GM18498 (cell line): ENCODE measurements around the gene OBSCN.

Experiments
- ATAC-seq: cut with Tn5 transposase; IDR thresholded peaks from one replicate; pipeline ENCODE4 v1.9.1; 2021; ENCODE audit warnings: mild to moderate bottlenecking, moderate library complexity; ENCODE audit not compliant: unreplicated experiment

Gene OBSCN

GRCh38 chr1:228374711-228375577 is 167.1 kb downstream of the OBSCN start:
- no peak for ATAC-seq

DNA sequence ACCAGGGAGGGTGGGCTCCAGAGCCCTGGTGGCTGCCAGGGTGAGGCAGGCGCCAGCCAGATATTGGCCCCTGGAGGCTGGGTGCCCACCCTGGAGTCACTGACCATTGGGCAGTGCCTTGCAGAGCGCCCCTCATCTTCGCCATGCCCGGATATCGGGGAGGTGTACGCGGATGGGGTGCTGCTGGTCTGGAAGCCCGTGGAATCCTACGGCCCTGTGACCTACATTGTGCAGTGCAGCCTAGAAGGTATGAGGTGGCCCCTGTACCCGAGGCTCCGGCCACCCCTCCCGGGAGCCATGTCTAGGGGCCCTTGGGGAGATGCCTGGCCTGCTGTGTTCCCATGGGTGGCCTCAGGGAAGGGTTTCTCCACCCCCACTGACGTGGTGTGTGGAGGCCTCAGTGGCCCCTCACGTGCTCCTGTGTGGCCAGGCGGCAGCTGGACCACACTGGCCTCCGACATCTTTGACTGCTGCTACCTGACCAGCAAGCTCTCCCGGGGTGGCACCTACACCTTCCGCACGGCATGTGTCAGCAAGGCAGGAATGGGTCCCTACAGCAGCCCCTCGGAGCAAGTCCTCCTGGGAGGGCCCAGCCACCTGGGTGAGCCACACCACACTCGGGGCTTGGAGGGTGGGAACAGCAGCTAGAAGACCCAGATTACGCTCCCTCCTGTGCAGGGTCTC is 167.9 kb downstream of the OBSCN start:
- ATAC-seq = no peak

DNA sequence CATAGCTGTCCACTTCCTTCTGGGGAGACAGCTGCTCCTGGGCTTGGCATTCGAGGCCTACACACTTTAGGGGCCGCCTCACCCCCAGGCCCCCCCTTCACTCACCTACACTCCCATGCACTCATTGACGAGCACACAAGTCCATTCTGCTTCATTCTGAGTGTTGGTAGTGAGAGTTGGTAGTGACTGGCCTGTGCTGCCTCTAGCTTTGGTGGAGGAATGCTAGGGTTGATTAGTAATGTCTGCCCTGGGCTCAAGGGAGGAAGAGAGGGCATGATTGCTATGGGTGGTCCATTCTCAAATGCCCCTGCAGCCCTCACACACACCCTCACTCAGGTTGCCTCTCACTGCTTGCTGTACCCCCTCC is 168.4 kb downstream of the OBSCN start:
- ATAC-seq = no peak

DNA sequence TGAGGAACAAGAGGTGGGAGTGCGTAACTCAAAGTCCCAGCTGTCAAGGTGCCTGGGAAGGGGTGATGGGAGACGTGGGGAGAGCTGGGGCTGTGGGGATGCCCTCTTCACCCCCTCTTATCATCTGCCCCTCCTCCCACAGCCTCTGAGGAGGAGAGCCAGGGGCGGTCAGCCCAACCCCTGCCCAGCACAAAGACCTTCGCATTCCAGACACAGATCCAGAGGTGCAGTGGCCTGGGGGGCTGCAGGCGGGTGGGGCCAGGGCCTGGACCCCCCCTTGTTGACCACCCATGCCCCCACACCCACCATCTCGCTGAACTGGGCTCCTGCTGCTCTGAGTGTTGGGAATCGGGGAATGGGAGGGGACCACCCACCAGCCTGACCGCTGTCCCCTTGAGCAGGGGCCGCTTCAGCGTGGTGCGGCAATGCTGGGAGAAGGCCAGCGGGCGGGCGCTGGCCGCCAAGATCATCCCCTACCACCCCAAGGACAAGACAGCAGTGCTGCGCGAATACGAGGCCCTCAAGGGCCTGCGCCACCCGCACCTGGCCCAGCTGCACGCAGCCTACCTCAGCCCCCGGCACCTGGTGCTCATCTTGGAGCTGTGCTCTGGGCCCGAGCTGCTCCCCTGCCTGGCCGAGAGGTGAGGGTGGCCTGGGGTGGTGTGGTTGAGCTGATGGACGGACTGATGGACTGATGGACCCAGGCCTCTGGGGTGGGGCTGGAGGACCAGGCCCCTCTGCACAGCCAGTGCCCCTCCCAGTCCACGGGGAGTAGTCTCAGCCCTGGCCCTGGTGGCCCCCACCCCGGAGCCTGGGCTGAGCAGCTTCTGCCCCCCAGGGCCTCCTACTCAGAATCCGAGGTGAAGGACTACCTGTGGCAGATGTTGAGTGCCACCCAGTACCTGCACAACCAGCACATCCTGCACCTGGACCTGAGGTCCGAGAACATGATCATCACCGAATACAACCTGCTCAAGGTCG is 169.1 kb downstream of the OBSCN start:
- ATAC-seq = no peak

- ATAC-seq = no peak
Observed at GRCh38 chr1:228377664-228378089, 169.8 kb downstream of the OBSCN start.

DNA sequence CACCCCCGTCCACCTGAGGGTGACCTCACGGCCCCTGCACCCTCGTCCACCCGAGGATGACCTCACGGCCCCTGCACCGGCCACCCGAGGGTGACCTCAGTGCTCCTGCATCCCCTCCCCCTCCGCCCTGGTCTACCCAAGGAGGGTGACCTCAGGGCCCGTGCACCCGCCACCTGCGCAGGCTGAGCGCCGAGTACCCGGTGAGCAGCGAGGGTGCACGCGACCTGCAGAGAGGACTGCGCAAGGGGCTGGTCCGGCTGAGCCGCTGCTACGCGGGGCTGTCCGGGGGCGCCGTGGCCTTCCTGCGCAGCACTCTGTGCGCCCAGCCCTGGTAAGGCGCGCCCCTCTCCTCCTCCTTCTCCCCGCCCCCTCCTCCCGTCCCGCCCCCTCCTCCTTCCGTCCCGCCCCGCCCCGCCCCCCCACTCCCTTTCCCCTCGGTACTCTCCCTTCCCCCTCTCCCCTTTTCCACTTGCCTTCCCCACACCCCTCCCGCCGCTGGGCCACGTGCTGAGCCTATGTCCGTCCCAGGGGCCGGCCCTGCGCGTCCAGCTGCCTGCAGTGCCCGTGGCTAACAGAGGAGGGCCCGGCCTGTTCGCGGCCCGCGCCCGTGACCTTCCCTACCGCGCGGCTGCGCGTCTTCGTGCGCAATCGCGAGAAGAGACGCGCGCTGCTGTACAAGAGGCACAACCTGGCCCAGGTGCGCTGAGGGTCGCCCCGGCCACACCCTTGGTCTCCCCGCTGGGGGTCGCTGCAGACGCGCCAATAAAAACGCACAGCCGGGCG is 170.4 kb downstream of the OBSCN start:
- no peak for ATAC-seq

GRCh38 chr1:228378873-228379460 is 171.1 kb downstream of the OBSCN start:
- ATAC-seq = no peak

GRCh38 chr1:228379666-228380065 is 171.8 kb downstream of the OBSCN start:
- ATAC-seq = no peak

GRCh38 chr1:228381356-228381755 is 173.5 kb downstream of the OBSCN start:
- no peak for ATAC-seq

GRCh38 chr1:228383773-228384172 is 175.9 kb downstream of the OBSCN start:
- no peak for ATAC-seq

GRCh38 chr1:228385232-228385631 is 177.4 kb downstream of the OBSCN start:
- no peak for ATAC-seq

GRCh38 chr1:228387321-228387720 is 179.5 kb downstream of the OBSCN start:
- ATAC-seq = no peak

DNA sequence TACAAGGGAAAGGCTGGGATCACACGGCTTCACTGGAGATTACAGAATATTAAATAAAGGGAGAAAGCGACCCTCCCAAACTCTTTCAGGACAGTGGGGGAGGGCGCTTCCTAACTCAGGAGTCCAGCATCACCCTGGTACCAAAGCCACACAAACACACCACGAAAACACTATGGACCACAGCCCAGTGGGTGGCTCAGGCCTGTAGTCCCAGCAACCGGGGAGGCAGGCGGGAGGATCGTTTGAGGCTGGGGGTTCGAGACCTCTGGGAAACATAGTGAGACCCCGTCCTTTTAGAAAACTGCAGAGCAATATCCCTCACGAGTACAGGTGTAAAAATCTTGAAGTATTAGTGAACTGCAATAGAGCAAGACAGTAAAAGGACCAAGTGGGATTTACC is 182.8 kb downstream of the OBSCN start:
- no peak for ATAC-seq

DNA sequence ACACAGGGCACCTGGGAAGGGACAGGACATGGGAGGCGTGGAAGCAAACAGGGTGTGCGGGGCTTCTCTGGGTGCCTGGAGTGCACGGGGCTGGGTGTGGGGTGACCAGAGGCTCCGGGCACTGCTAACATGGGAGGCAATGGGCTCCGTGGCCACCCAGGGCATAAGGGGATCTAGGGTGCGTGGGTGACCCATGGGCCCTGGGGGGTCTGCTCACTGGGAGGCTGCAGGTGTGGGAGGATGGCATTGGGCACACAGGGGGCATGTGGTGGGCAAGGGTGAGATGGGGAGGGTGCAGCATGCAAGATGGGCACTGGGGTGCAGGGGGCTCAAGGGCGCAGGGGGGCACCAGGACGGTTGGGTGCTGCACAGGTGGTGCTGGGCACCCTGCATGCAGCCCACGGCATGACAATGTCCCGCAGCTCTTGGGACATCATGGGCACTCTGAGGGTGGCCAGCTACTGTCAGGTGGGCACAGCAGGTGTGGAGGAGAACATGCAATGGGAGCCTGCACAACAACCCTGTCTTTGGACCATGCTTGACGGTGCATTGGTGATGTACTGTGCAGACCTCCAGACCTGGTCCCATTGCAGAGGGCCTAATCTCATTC is 183.7 kb downstream of the OBSCN start:
- no peak for ATAC-seq

GRCh38 chr1:228392111-228392936 is 184.5 kb downstream of the OBSCN start:
- ATAC-seq = no peak

- no peak for ATAC-seq
Observed at GRCh38 chr1:228393268-228393701, 185.4 kb downstream of the OBSCN start.

DNA sequence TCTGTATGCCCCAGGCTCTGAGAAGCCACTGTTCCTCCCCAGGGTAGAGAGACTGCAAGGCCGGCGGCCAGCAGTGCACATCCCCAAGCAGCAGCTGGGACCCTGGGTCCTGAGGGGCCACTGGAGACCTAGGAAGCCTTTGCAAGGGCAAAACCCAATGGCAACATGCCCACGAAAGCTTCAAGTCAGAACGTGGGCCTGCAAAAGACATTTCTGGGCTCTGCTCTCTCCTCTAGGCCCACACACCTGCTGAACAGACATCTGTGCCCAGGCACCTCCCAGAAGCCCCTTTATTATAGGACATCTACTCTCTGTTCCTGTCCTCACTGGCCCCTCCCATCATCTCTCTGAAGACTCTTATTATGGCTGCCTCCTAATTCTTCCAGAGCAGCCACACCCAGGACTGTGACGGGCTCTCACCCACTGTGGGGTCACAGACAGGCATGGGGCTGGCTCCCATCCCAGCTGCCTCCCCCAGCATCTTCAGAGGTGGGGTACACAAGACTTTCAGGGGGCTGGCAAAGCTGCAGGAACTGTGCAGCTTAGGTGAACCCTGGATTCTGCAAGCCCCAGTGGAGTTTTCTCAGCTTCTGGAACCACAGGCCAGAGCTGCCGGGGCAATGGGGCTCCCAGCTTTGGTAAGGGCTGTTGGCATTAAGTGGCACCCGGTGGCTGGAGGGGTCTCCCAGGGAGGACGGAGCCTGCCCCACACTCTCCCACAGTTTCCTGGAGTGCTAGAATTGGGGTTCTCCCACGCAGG is 186.1 kb downstream of the OBSCN start:
- ATAC-seq = no peak
